ENCODE measurements around the gene LRP2. TPM values are rescaled to one million over a fixed set of nuclear protein-coding genes. Genes with fewer than 3 reads are reported as not detected.
"Not testable (repeated sequence)": the region's sequence is repeated elsewhere in the genome, so short reads cannot be mapped to it uniquely, and the experiment has no call there.

Gene LRP2
- total and polyA plus RNA-seq, 2 experiments from 2014 or later: 0.68 to 2.7 TPM

DNA sequence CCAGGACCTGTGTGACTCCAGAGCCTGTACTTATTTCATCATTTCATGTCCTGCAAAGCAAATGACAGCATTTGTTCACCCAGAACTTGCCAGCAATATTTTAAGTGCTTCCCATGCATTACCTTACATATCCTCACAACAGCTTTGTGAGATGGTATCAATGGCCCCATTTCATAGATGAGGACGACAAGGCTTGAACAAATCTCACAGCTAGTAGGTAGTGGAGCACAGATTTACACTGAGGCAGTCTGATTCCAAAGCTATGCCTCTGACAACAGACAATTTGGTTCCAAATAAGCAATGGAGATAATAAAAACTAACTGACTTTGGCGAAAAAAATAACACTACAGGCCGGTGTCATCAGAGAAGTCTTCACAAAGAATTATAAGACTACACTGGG is 33.5 kb downstream of the LRP2 start:
- no peaks in the 10 kb centered on the region for H3K36me3 ChIP-seq (ENCODE audit: insufficient read depth)
- Mint-ChIP-seq H3K27ac (no peak overlapping the region), H3K4me1 (no peaks in the 10 kb centered on the region), H3K4me3 (no peak overlapping the region), H3K27me3 (ENCODE audit: insufficient read depth, low read depth, poor library complexity) (no peaks in the 10 kb centered on the region), H3K36me3 (ENCODE audit: low read depth) (peaks cover 11% of the 10 kb centered on the region; the same call in 2 of the 3 replicates), H3K9me3 (peaks cover 15% of the 10 kb centered on the region)
- H3K4me1 ChIP-seq (ENCODE audit: insufficient read depth): no peaks in the 10 kb centered on the region
- no peaks in the 10 kb centered on the region for H3K9me2 ChIP-seq (ENCODE audit: insufficient read depth)
- no peaks in the 10 kb centered on the region for H3F3A ChIP-seq (replicated peaks; ENCODE audit: low read depth)
- no peak overlapping the region for H3K4me2 ChIP-seq
- H3K27me3 ChIP-seq (ENCODE audit: insufficient read depth): no peaks in the 10 kb centered on the region
- ATAC-seq (no peak), DNase-seq (ENCODE audit: low spot score) (no peak)
- no peaks in the 10 kb centered on the region for H4K20me1 ChIP-seq (replicated peaks; ENCODE audit: insufficient read depth)
- H3K79me2 ChIP-seq (replicated peaks; ENCODE audit: insufficient read depth): no peaks in the 10 kb centered on the region
- no peak overlapping the region for H2AFZ ChIP-seq
- H3K27ac ChIP-seq (ENCODE audit: low read depth): no peak overlapping the region
- H3K4me3 ChIP-seq: no peak overlapping the region
- TF ChIP-seq STAT1 (IDR thresholded peaks at IDR 0.05; ENCODE audit: unreplicated experiment): no peak
- TF ChIP-seq, protein P1, sequence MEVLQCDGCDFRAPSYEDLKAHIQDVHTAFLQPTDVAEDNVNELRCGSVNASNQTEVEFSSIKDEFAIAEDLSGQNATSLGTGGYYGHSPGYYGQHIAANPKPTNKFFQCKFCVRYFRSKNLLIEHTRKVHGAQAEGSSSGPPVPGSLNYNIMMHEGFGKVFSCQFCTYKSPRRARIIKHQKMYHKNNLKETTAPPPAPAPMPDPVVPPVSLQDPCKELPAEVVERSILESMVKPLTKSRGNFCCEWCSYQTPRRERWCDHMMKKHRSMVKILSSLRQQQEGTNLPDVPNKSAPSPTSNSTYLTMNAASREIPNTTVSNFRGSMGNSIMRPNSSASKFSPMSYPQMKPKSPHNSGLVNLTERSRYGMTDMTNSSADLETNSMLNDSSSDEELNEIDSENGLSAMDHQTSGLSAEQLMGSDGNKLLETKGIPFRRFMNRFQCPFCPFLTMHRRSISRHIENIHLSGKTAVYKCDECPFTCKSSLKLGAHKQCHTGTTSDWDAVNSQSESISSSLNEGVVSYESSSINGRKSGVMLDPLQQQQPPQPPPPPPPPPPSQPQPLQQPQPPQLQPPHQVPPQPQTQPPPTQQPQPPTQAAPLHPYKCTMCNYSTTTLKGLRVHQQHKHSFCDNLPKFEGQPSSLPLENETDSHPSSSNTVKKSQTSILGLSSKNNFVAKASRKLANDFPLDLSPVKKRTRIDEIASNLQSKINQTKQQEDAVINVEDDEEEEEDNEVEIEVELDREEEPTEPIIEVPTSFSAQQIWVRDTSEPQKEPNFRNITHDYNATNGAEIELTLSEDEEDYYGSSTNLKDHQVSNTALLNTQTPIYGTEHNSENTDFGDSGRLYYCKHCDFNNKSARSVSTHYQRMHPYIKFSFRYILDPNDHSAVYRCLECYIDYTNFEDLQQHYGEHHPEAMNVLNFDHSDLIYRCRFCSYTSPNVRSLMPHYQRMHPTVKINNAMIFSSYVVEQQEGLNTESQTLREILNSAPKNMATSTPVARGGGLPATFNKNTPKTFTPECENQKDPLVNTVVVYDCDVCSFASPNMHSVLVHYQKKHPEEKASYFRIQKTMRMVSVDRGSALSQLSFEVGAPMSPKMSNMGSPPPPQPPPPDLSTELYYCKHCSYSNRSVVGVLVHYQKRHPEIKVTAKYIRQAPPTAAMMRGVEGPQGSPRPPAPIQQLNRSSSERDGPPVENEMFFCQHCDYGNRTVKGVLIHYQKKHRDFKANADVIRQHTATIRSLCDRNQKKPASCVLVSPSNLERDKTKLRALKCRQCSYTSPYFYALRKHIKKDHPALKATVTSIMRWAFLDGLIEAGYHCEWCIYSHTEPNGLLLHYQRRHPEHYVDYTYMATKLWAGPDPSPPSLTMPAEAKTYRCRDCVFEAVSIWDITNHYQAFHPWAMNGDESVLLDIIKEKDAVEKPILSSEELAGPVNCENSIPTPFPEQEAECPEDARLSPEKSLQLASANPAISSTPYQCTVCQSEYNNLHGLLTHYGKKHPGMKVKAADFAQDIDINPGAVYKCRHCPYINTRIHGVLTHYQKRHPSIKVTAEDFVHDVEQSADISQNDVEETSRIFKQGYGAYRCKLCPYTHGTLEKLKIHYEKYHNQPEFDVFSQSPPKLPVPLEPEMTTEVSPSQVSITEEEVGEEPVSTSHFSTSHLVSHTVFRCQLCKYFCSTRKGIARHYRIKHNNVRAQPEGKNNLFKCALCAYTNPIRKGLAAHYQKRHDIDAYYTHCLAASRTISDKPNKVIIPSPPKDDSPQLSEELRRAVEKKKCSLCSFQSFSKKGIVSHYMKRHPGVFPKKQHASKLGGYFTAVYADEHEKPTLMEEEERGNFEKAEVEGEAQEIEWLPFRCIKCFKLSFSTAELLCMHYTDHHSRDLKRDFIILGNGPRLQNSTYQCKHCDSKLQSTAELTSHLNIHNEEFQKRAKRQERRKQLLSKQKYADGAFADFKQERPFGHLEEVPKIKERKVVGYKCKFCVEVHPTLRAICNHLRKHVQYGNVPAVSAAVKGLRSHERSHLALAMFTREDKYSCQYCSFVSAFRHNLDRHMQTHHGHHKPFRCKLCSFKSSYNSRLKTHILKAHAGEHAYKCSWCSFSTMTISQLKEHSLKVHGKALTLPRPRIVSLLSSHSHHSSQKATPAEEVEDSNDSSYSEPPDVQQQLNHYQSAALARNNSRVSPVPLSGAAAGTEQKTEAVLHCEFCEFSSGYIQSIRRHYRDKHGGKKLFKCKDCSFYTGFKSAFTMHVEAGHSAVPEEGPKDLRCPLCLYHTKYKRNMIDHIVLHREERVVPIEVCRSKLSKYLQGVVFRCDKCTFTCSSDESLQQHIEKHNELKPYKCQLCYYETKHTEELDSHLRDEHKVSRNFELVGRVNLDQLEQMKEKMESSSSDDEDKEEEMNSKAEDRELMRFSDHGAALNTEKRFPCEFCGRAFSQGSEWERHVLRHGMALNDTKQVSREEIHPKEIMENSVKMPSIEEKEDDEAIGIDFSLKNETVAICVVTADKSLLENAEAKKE (CRISPR knock-in tag; IDR thresholded peaks at IDR 0.05): no peak

DNA sequence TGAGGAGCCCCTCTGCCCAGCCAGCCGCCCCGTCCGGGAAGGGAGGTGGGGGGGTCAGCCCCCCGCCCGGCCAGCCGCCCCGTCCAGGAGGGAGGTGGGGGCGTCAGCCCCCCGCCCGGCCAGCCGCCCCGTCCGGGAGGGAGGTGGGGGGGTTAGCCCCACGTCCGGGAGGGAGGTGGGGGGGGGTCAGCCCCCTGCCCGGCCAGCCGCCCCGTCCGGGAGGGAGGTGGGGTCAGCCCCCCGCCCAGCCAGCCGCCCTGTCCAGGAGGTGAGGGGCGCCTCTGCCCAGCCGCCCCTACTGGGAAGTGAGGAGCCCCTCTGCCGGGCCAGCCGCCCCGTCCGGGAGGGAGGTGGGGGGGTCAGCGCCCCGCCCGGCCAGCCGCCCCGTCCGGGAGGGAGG is 34.5 kb downstream of the LRP2 start:
- H3K9me2 ChIP-seq (ENCODE audit: insufficient read depth); H3K4me1 Mint-ChIP-seq; H3K4me3 ChIP-seq; H2AFZ ChIP-seq; H3K36me3 ChIP-seq (ENCODE audit: insufficient read depth); DNase-seq (ENCODE audit: low spot score); H3F3A ChIP-seq (replicated peaks; ENCODE audit: low read depth); H3K4me2 ChIP-seq; H3K27me3 ChIP-seq (ENCODE audit: insufficient read depth); H4K20me1 ChIP-seq (replicated peaks; ENCODE audit: insufficient read depth); H3K27ac Mint-ChIP-seq; ATAC-seq; H3K4me1 ChIP-seq (ENCODE audit: insufficient read depth); H3K27ac ChIP-seq (ENCODE audit: low read depth); H3K27me3 Mint-ChIP-seq (ENCODE audit: insufficient read depth, low read depth, poor library complexity); H3K79me2 ChIP-seq (replicated peaks; ENCODE audit: insufficient read depth); H3K4me3 Mint-ChIP-seq: not testable (repeated sequence)
- Mint-ChIP-seq H3K9me3 (peaks cover 15% of the 10 kb centered on the region), H3K36me3 (ENCODE audit: low read depth) (peaks cover 11% of the 10 kb centered on the region; the same call in 2 of the 3 replicates)

DNA sequence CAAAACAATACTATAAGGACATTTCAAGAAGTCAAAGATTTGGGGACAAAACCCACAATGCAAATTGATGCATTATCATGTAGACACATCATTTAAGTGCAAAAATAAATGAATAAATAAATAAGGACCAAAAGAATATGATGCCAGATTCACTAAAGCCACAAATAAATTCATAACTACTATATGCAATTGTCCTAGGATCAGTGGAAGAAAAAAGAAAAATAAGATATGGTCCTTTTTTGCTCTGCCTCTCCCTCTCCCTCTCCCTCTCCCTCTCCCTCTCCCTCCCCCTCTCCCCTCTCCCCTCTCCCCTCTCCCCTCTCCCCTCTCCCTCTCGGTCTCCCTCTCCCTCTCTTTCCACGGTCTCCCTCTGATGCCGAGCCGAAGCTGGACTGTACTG is 36.4 kb downstream of the LRP2 start:
- not testable (repeated sequence) for H3K4me1 Mint-ChIP-seq; H3K27me3 ChIP-seq (ENCODE audit: insufficient read depth); H3K4me2 ChIP-seq; DNase-seq (ENCODE audit: low spot score); H2AFZ ChIP-seq; H3K4me1 ChIP-seq (ENCODE audit: insufficient read depth); H3K9me2 ChIP-seq (ENCODE audit: insufficient read depth); H3K27ac Mint-ChIP-seq; H3F3A ChIP-seq (replicated peaks; ENCODE audit: low read depth); H3K27me3 Mint-ChIP-seq (ENCODE audit: insufficient read depth, low read depth, poor library complexity); H3K4me3 Mint-ChIP-seq; H4K20me1 ChIP-seq (replicated peaks; ENCODE audit: insufficient read depth); H3K27ac ChIP-seq (ENCODE audit: low read depth); H3K79me2 ChIP-seq (replicated peaks; ENCODE audit: insufficient read depth); H3K4me3 ChIP-seq; ATAC-seq; H3K36me3 ChIP-seq (ENCODE audit: insufficient read depth)
- peaks cover 11% of the 10 kb centered on the region; the same call in 2 of the 3 replicates for H3K36me3 Mint-ChIP-seq (ENCODE audit: low read depth)
- peaks cover 15% of the 10 kb centered on the region for H3K9me3 Mint-ChIP-seq

All from GM23338 (cell line).